ENCODE measurements around the gene RNF157.

GRCh38 chr17:76159157-76159556 is 81.1 kb downstream of the RNF157 start:
- TF ChIP-seq POLR2A (IDR thresholded peaks at IDR 0.05) (no peak), POLR2AphosphoS5 (IDR thresholded peaks at IDR 0.05) (no peak)
- TF ChIP-seq, protein P1, sequence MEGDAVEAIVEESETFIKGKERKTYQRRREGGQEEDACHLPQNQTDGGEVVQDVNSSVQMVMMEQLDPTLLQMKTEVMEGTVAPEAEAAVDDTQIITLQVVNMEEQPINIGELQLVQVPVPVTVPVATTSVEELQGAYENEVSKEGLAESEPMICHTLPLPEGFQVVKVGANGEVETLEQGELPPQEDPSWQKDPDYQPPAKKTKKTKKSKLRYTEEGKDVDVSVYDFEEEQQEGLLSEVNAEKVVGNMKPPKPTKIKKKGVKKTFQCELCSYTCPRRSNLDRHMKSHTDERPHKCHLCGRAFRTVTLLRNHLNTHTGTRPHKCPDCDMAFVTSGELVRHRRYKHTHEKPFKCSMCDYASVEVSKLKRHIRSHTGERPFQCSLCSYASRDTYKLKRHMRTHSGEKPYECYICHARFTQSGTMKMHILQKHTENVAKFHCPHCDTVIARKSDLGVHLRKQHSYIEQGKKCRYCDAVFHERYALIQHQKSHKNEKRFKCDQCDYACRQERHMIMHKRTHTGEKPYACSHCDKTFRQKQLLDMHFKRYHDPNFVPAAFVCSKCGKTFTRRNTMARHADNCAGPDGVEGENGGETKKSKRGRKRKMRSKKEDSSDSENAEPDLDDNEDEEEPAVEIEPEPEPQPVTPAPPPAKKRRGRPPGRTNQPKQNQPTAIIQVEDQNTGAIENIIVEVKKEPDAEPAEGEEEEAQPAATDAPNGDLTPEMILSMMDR (IDR thresholded peaks at IDR 0.05): no peak
